Activated CD4-positive, alpha-beta memory T cell treated with anti-CD3 and anti-CD28 coated beads for 36 hours (primary cell): ENCODE data around the gene MT1A. TPM values are rescaled to one million over a fixed set of nuclear protein-coding genes. Genes with fewer than 3 reads are reported as not detected.

Source experiments
- CTCF ChIA-PET: fragments of 350-600 bp; sonication (Branson Sonifier 250); formaldehyde crosslinking; loops from one replicate; lab custom pipeline; 2021; ENCODE audit warnings: antibody characterized with exemption, inconsistent platforms; lab: Charles Lee
- POLR2A ChIA-PET: fragments of 350-600 bp; sonication (Branson Sonifier 250); formaldehyde crosslinking; loops from one replicate; lab custom pipeline; 2021; ENCODE audit warnings: antibody characterized with exemption; lab: Charles Lee
- DNase-seq: peaks from one replicate; pipeline ENCODE4 v3.0.0-alpha.2; 2020
- H3K27ac Mint-ChIP-seq: one replicate; pipeline ENCODE4 v1.8.0; 2021; ENCODE audit warnings: mixed read lengths
- H3K27me3 Mint-ChIP-seq: one replicate; pipeline ENCODE4 v1.8.0; 2021; ENCODE audit warnings: mixed read lengths
- H3K36me3 Mint-ChIP-seq: one replicate; pipeline ENCODE4 v1.8.0; 2021; ENCODE audit warnings: mixed read lengths
- H3K4me1 Mint-ChIP-seq: one replicate; pipeline ENCODE4 v1.8.0; 2021; ENCODE audit warnings: low read depth, mixed read lengths
- H3K4me3 Mint-ChIP-seq: one replicate; pipeline ENCODE4 v1.8.0; 2021; ENCODE audit warnings: mild to moderate bottlenecking, mixed read lengths
- H3K9me3 Mint-ChIP-seq: one replicate; pipeline ENCODE4 v1.8.0; 2021; ENCODE audit warnings: mixed read lengths
- intact Hi-C: fragments of 100-400 bp; cut with micrococcal nuclease; formaldehyde crosslinking; loops from one replicate; pipeline ENCODE4 v1.15.1; 2023
- total RNA-seq, 2 experiments: library from RNA; stranded (reverse); gene quantifications; one replicate each; pipeline ENCODE4 v1.2.3, GENCODE V29; 2021

The MT1A gene
- total RNA-seq, 2 experiments from 2014 or later: 0.94 TPM; not detected in 1

- Mint-ChIP-seq H3K4me3 (no peak overlapping the region), H3K9me3 (no peaks in the 10 kb centered on the region), H3K36me3 (no peaks in the 10 kb centered on the region), H3K4me1 (peaks cover 22% of the 10 kb centered on the region), H3K27me3 (peaks cover 76% of the 10 kb centered on the region), H3K27ac (no peak overlapping the region)
- POLR2A ChIA-PET: no interaction called here
- intact Hi-C loops: no loop called here
- no peak for DNase-seq
- CTCF ChIA-PET: interaction anchor here (1.4 kb wide), 1 partner anchor 69 kb away, joined by 7 read pairs; no protein-coding TSS in a partner anchor
These were observed 5.6 kb upstream of the MT1A start for GRCh38 chr16:56632848-56633365.

DNA sequence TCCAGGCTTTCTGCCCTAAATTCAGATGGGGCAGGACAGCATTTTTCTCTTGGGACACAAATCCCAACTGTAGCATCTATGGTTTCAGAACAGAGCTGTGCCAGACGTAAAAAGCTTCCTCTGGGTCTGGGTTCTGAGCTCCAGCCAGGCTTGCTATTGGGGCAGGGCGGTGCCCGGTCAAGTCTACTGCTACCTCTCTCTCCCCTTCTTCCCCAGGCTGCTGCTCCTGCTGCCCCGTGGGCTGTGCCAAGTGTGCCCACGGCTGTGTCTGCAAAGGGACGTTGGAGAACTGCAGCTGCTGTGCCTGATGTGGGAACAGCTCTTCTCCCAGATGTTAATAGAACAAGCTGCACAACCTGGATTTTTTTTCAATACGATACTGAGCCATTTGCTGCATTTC, 4.9 kb upstream of the MT1A start:
- intact Hi-C loops: no loop called here
- Mint-ChIP-seq H3K4me1 (peaks cover 24% of the 10 kb centered on the region), H3K36me3 (no peaks in the 10 kb centered on the region), H3K9me3 (no peaks in the 10 kb centered on the region), H3K27me3 (peaks cover 78% of the 10 kb centered on the region), H3K4me3 (no peak overlapping the region), H3K27ac (no peak overlapping the region)
- ChIA-PET CTCF (interaction anchor here (1.4 kb wide), 1 partner anchor 68 kb away, joined by 7 read pairs; no protein-coding TSS in a partner anchor), POLR2A (no interaction called here)
- no peak for DNase-seq

DNA sequence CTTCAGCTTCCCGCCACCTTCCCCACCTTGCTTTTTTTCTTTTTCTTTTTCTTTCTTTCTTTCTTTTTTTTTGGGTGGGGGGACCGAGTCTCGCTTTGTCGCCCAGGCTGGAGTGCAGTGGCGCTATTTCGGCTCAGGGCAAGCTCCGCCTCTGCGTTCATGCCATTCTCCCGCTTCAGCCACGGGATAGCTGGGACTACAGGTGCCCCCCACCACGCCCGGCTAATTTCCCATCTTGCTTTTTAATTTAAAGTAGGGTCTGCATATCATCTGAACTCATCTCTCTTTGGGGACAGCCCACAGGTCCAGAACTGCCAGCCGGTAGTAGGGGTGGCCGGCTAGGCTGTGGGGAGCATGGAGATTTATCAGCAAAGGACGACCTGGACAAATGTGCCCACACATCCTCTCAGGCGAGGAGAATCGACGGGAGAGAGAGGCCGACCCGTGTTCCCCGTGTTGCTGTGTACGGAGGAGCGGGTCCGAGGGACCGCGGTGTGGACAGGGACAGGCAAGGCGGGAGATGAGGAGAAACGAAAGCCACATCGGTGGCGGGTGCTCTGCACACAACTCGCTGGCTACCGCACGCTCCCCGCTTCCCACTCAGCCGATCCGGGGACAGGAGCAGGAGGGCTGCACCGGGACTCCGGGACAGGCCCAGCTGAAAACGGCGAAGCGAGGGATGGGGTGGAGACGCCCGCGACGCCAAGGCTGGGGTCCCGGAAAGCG, 3.6 kb upstream of the MT1A start:
- peaks cover 24% of the 10 kb centered on the region for H3K4me1 Mint-ChIP-seq

DNA sequence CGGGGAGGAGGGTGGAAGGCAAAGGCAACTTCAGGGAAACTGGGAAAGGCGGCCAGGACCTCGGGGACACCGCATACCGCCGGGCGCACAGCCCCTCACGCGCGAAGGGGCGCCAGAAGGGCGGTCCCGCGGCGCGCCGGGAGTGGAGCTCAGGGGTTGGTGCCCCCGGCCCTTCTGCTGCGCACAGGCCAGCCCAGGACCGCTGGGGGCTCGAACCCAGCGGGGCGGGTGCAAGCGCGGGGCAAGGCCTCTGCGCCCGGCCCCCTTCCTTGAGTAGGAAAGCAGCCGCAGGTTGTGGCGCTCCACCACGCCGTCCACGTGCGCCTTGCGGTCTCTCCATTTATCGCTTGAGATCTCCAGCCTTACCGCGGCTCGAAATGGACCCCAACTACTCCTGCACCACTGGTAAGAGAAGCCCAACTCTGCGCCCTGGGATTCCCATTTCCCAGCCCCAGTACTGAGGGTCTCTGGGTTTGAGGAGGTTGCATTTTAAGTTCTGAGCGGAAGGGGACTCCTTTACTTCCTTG, 3.0 kb upstream of the MT1A start:
- no peak overlapping the region for H3K27ac Mint-ChIP-seq
- no peaks in the 10 kb centered on the region for H3K9me3 Mint-ChIP-seq
- ChIA-PET CTCF (interaction anchor here (1.3 kb wide), 1 partner anchor 35 kb away, joined by 4 read pairs; no protein-coding TSS in a partner anchor), POLR2A (interaction anchor here (0.6 kb wide), 1 partner anchor 23 kb away, joined by 3 read pairs; no protein-coding TSS in a partner anchor)
- peaks cover 90% of the 10 kb centered on the region for H3K27me3 Mint-ChIP-seq
- intact Hi-C loops: no loop called here
- no peaks in the 10 kb centered on the region for H3K36me3 Mint-ChIP-seq
- DNase-seq: no peak
- H3K4me3 Mint-ChIP-seq: no peak overlapping the region
- H3K4me1 Mint-ChIP-seq: peaks cover 24% of the 10 kb centered on the region

More for the DNA sequence above, 3.6 kb upstream of the MT1A start:
- H3K36me3 Mint-ChIP-seq: no peaks in the 10 kb centered on the region
- no peaks in the 10 kb centered on the region for H3K9me3 Mint-ChIP-seq
- peak overlapping the region; percentile 28 for H3K4me3 Mint-ChIP-seq
- ChIA-PET POLR2A (interaction anchor here (1.0 kb wide), 1 partner anchor 23 kb away, joined by 4 read pairs; no protein-coding TSS in a partner anchor), CTCF (interaction anchor here (0.6 to 1.3 kb wide), 4 partner anchors 9 to 183 kb away, joined by 3 to 4 read pairs (median 4); partner anchors contain the start of genes NUDT21 and OGFOD1)
- no peak for DNase-seq
- no peak overlapping the region for H3K27ac Mint-ChIP-seq
- intact Hi-C loops: no loop called here
- H3K27me3 Mint-ChIP-seq: peaks cover 89% of the 10 kb centered on the region

DNA sequence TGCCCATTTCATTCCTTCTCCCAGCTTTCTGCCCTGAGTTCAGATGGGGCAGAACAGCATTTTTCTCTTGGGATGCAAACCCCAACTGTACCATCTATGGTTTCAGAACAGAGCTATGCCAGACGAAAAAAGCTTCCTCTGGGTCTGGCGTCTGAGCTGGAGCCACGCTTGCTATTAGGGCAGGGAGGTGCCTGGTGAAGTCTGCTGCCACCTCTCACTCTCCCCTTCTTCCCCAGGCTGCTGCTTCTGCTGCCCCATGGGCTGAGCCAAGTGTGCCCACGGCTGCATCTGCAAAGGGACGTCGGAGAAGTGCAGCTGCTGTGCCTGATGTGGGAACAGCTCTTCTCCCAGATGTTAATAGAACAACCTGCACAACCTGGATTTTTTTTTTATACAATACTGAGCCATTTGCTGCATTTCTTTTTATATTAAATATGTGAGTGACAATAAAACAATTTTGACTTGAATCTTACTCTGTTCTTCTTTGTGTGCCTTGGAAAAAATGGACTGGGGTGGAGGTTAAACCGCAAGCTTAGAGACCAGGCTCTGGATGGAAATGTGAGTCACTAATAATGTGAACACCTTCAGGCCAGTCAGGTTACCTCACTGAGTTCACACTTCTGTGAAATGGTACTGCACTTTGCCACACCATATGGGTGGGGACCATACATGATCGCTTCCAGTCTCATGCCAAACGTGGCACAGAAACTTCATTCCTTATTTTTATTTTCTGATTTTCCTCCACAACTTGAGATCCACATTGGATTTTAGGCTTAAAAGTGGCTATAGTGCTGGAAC, 1.7 kb upstream of the MT1A start:
- CTCF ChIA-PET: interaction anchor here (0.6 kb wide), 1 partner anchor 65 kb away, joined by 5 read pairs; no protein-coding TSS in a partner anchor

GRCh38 chr16:56639045-56639444, 579 bp downstream of the MT1A start:
- Mint-ChIP-seq H3K4me1 (peaks cover 33% of the 10 kb centered on the region), H3K9me3 (no peaks in the 10 kb centered on the region), H3K36me3 (no peaks in the 10 kb centered on the region), H3K4me3 (no peak overlapping the region), H3K27me3 (peaks cover 64% of the 10 kb centered on the region), H3K27ac (no peak overlapping the region)
- no peak for DNase-seq
- intact Hi-C loops: no loop called here
- ChIA-PET POLR2A (no interaction called here), CTCF (no interaction called here)

More for the DNA sequence above, 1.7 kb upstream of the MT1A start:
- DNase-seq: no peak
- no peaks in the 10 kb centered on the region for H3K36me3 Mint-ChIP-seq
- peaks cover 85% of the 10 kb centered on the region for H3K27me3 Mint-ChIP-seq
- intact Hi-C loops: no loop called here
- no peaks in the 10 kb centered on the region for H3K9me3 Mint-ChIP-seq
- H3K4me1 Mint-ChIP-seq: peaks cover 22% of the 10 kb centered on the region
- H3K27ac Mint-ChIP-seq: no peak overlapping the region
- POLR2A ChIA-PET: interaction anchor here (0.6 kb wide), 1 partner anchor 158 kb away, joined by 3 read pairs; no protein-coding TSS in a partner anchor
- no peak overlapping the region for H3K4me3 Mint-ChIP-seq

- Mint-ChIP-seq H3K27ac (no peak overlapping the region), H3K4me1 (peaks cover 31% of the 10 kb centered on the region), H3K4me3 (no peak overlapping the region), H3K27me3 (peaks cover 54% of the 10 kb centered on the region), H3K36me3 (no peaks in the 10 kb centered on the region), H3K9me3 (no peaks in the 10 kb centered on the region)
- no peak for DNase-seq
- intact Hi-C loops: loop anchor here (5.0 kb wide), 1 partner anchor 42 kb away; the partner anchor contains the start of gene MT1X
- ChIA-PET CTCF (no interaction called here), POLR2A (no interaction called here)
These were observed 1.6 kb downstream of the MT1A start for GRCh38 chr16:56640076-56640475.

DNA sequence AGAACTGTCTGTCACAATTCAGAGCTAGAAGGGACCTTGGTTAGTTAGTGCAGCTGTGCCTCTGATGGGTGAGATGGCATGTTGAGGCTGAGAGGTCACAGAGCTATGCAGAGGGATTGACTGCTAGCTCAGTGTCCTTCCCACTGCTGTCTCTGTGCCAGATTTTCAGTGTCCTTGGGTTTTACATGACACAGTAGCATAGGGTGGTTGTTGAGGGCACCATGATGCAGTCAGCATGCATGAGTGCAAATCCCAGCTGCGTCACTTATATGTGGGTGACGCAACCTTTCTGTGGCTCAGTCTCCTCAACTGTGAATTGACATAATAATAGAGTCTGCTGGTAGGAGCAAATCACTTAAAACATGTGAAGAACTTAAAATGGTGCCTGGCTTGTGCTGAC, 2.7 kb downstream of the MT1A start:
- ChIA-PET CTCF (interaction anchor here (1.4 kb wide), 1 partner anchor 61 kb away, joined by 5 read pairs; no protein-coding TSS in a partner anchor), POLR2A (no interaction called here)
- H3K36me3 Mint-ChIP-seq: no peaks in the 10 kb centered on the region
- intact Hi-C loops: loop anchor here (5.0 kb wide), 1 partner anchor 41 kb away; the partner anchor contains the start of gene MT1X
- H3K9me3 Mint-ChIP-seq: no peaks in the 10 kb centered on the region
- no peak overlapping the region for H3K4me3 Mint-ChIP-seq
- no peak overlapping the region for H3K27ac Mint-ChIP-seq
- peaks cover 47% of the 10 kb centered on the region for H3K27me3 Mint-ChIP-seq
- no peak for DNase-seq
- peaks cover 24% of the 10 kb centered on the region for H3K4me1 Mint-ChIP-seq

DNA sequence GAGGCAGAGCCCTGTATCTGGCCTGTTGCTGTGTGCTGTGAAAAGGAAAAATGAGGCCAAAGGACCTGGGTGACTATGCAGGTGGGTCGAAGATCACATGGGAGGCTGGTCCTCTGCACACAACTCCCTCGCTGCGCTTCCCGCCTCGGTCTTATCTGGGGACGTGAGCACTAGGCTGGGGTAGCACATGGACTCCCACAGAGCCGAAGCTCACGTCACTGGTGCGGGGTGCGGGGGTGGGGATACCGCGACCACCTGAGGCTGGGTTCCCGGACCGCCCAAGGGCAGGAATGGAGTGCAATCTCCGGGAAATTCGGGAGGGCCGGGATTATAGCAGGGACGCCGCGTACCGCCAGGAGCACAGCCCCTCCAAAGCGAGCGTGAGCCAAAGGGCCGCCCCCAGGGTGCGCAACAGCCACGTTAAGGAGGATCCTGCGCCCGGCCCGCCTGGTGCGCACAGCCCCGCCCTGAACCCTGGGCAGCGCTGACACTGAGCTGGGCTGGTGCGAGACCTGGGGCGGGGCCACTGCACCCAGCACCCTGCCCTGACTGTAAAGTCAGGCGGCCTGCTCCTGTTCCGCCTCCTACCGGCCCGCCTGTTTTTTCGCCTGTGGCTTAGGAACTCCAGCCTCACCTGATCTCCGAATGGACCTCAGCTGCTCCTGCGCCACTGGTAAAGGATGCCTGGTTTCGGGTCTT, 4.8 kb downstream of the MT1A start:
- Mint-ChIP-seq H3K4me1 (peaks cover 18% of the 10 kb centered on the region), H3K27me3 (peaks cover 36% of the 10 kb centered on the region), H3K4me3 (peak overlapping the region; percentile 54), H3K36me3 (no peaks in the 10 kb centered on the region), H3K27ac (no peak overlapping the region), H3K9me3 (no peaks in the 10 kb centered on the region)
- DNase-seq: peak; percentile 89
- CTCF ChIA-PET: interaction anchor here (0.6 to 3.2 kb wide), 25 partner anchors 9 to 370 kb away, joined by 3 to 27 read pairs (median 4); partner anchors contain the start of genes MT1E and MT2A
- intact Hi-C loops: loop anchor here (1.0 to 5.0 kb wide), 5 partner anchors 15 to 66 kb away; partner anchors contain the start of genes MT1X and MT2A
- POLR2A ChIA-PET: no interaction called here

DNA sequence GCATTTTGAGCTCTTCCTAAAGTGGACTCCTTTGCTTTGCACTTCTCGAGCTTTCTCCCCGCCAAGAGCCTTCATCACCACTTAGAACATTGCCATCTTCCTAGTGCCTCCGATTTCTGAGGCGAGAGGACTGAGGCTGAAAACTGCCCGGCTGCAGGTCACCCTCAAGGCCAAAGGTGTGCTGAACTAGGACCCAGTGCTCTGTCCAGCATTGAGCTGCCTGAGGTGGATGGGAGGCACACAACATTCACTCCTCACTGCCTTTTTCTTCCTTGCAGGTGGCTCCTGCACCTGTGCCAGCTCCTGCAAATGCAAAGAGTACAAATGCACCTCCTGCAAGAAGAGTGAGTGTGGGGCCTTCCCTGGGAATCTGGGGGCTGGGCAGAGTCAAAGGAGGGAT, 5.4 kb downstream of the MT1A start:
- intact Hi-C loops: loop anchor here (1.0 to 5.0 kb wide), 5 partner anchors 14 to 67 kb away; partner anchors contain the start of genes MT1X and MT2A
- H3K4me3 Mint-ChIP-seq: peak overlapping the region; percentile 54
- no peak for DNase-seq
- H3K27ac Mint-ChIP-seq: no peak overlapping the region
- H3K36me3 Mint-ChIP-seq: no peaks in the 10 kb centered on the region
- no peaks in the 10 kb centered on the region for H3K9me3 Mint-ChIP-seq
- ChIA-PET CTCF (interaction anchor here (0.6 to 3.2 kb wide), 21 partner anchors 9 to 210 kb away, joined by 3 to 27 read pairs (median 4); partner anchors contain the start of genes MT1E and MT2A), POLR2A (no interaction called here)
- peaks cover 18% of the 10 kb centered on the region for H3K4me1 Mint-ChIP-seq
- peaks cover 38% of the 10 kb centered on the region for H3K27me3 Mint-ChIP-seq

DNA sequence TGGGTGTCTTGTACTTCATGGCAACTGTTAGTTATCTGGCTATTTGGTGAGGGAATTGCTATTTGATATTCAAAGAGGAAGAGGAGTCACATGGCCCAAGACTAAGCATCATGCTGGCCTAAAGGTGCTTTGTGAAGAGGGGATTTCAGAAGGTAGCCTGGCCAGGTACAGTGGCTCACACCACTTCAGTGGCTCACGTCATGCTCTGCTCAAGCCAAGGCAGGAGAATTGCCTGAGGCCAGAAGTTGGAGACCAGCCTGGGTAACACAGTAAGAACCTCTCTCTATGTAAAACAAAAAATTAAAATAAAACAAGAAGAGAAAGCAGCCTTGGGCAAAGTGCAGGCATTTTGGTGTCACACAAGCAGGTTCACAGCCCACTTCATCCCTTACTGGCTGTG, 6.8 kb downstream of the MT1A start:
- Mint-ChIP-seq H3K4me3 (no peak overlapping the region), H3K27me3 (peaks cover 27% of the 10 kb centered on the region), H3K27ac (no peak overlapping the region), H3K36me3 (no peaks in the 10 kb centered on the region), H3K4me1 (peaks cover 18% of the 10 kb centered on the region), H3K9me3 (no peaks in the 10 kb centered on the region)
- POLR2A ChIA-PET: no interaction called here
- intact Hi-C loops: no loop called here
- CTCF ChIA-PET: interaction anchor here (0.7 kb wide), 1 partner anchor 23 kb away, joined by 3 read pairs; no protein-coding TSS in a partner anchor
- DNase-seq: no peak
